Measurements from ENCODE around the gene VAV2.

DNA sequence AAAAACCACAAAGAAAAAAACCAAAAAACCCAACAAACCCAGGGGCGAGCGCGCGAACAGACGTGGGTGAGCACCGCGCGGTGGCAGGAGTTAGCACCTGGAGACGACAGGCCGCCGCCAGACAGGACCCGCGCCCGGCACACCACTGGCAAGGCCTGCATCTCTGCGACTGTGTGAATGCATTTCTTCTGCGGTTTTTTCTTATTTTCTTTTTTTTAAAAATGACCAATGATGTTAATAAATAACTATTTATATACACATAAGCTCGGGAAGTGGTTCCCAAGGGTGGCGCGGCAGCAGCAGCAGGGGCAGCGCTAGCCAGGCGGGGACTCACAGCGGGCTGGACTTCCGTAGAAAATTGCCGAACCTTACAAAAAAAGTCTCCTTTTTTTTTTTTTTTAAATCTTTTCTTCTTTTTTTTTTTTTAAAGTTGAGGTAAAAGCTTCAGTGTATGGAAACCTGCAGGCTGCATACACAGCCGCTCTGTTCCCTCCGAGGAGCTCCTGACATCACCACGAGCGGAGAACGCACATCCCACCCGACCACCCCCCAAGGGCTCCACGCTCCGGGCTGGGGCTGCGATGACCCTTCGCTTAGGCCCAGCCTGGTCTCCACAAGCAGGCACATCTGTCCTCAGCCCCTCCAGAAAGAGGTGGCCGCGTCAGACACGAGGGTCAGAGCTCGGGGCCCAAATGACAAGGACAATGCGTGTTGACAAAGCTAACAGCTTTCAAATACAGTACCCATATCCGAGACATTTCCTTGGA lies 40.5 kb upstream of the VAV2 start:
- TF ChIP-seq, protein P1, sequence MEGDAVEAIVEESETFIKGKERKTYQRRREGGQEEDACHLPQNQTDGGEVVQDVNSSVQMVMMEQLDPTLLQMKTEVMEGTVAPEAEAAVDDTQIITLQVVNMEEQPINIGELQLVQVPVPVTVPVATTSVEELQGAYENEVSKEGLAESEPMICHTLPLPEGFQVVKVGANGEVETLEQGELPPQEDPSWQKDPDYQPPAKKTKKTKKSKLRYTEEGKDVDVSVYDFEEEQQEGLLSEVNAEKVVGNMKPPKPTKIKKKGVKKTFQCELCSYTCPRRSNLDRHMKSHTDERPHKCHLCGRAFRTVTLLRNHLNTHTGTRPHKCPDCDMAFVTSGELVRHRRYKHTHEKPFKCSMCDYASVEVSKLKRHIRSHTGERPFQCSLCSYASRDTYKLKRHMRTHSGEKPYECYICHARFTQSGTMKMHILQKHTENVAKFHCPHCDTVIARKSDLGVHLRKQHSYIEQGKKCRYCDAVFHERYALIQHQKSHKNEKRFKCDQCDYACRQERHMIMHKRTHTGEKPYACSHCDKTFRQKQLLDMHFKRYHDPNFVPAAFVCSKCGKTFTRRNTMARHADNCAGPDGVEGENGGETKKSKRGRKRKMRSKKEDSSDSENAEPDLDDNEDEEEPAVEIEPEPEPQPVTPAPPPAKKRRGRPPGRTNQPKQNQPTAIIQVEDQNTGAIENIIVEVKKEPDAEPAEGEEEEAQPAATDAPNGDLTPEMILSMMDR (conservative IDR thresholded peaks at IDR 0.05; ENCODE audit: low read length), result no peak
- no peak for TF ChIP-seq EZH2phosphoT487 (IDR thresholded peaks at IDR 0.05; ENCODE audit: borderline replicate concordance, low read depth, low read length)
